Common myeloid progenitor, CD34-positive (primary cell): ENCODE measurements around the gene PPP1R37.

ENCODE experiments used
- CTCF ChIA-PET: fragments of 350-600 bp; sonication (Branson Sonifier 250); formaldehyde crosslinking; loops from one replicate; lab custom pipeline; 2021; ENCODE audit warnings: antibody characterized with exemption; lab: Charles Lee
- POLR2A ChIA-PET: fragments of 350-600 bp; sonication (Branson Sonifier 250); formaldehyde crosslinking; loops from one replicate; lab custom pipeline; 2021; ENCODE audit warnings: antibody characterized with exemption; lab: Charles Lee
- DNase-seq, 3 donors: peaks; one replicate each; pipeline versions ENCODE4 v3.0.0 to v3.0.0-alpha.2; 2013
- H3K27ac ChIP-seq, 2 experiments: 1 replicate in 1 of 2; 2 replicates in 1 of 2; pipeline ENCODE4 v1.7.0; 2013; ENCODE audit warnings: inconsistent platforms in 2 of 2, low read length in 2 of 2, mild to moderate bottlenecking in 2 of 2, low read depth in 1 of 2, moderate library complexity in 1 of 2; ENCODE audit not compliant: severe bottlenecking in 2 of 2, insufficient read depth in 1 of 2, poor library complexity in 1 of 2
- H3K27me3 ChIP-seq, 5 experiments: replicated peaks in 2 of 5; 1 replicate in 3 of 5; 2 replicates in 2 of 5; pipeline versions ENCODE4 v1.6.1 to v1.7.0; 2013; ENCODE audit warnings: low read length in 4 of 5, mild to moderate bottlenecking in 2 of 5, moderate library complexity in 2 of 5, inconsistent platforms in 1 of 5; ENCODE audit not compliant: insufficient read depth in 5 of 5, control insufficient read depth in 4 of 5
- H3K36me3 ChIP-seq, 4 experiments: 1 replicate in 2 of 4; 2 replicates in 2 of 4; pipeline versions ENCODE4 v1.6.1 to v1.7.0; 2013; ENCODE audit warnings: low read length in 3 of 4, control low read depth in 1 of 4, mild to moderate bottlenecking in 1 of 4; ENCODE audit not compliant: control insufficient read depth in 4 of 4, insufficient read depth in 4 of 4
- H3K4me1 ChIP-seq, 4 experiments: 1 replicate in 3 of 4; 2 replicates in 1 of 4; pipeline versions ENCODE4 v1.6.1 to v1.7.1; 2013; ENCODE audit warnings: low read length in 3 of 4, mild to moderate bottlenecking in 3 of 4, control low read depth in 1 of 4, inconsistent platforms in 1 of 4, moderate library complexity in 1 of 4; ENCODE audit not compliant: control insufficient read depth in 4 of 4, insufficient read depth in 4 of 4; ENCODE audit errors: control extremely low read depth in 1 of 4
- H3K4me3 ChIP-seq, 7 experiments: 1 replicate in 4 of 7; 2 replicates in 3 of 7; pipeline versions ENCODE4 v1.5.1 to v1.7.0; 2013; ENCODE audit warnings: mild to moderate bottlenecking in 7 of 7, low read length in 6 of 7, moderate library complexity in 6 of 7, inconsistent platforms in 2 of 7, low read depth in 2 of 7, control low read depth in 1 of 7; ENCODE audit not compliant: insufficient read depth in 4 of 7, control insufficient read depth in 1 of 7; ENCODE audit errors: extremely low read depth in 1 of 7
- H3K9me3 ChIP-seq, 5 experiments: 1 replicate in 4 of 5; 2 replicates in 1 of 5; pipeline versions ENCODE4 v1.6.1 to v1.7.1; 2013; ENCODE audit warnings: low read length in 4 of 5, mild to moderate bottlenecking in 2 of 5, inconsistent platforms in 1 of 5, low read depth in 1 of 5, moderate library complexity in 1 of 5; ENCODE audit not compliant: control insufficient read depth in 4 of 5, insufficient read depth in 2 of 5; ENCODE audit errors: control extremely low read depth in 1 of 5
- WGBS: methylation state at CpG from one replicate; pipeline ENCODE4 v1.1.5; 2013; ENCODE audit not compliant: insufficient coverage; 5-methylcytosine and 5-hydroxymethylcytosine counted together

The PPP1R37 gene

DNA sequence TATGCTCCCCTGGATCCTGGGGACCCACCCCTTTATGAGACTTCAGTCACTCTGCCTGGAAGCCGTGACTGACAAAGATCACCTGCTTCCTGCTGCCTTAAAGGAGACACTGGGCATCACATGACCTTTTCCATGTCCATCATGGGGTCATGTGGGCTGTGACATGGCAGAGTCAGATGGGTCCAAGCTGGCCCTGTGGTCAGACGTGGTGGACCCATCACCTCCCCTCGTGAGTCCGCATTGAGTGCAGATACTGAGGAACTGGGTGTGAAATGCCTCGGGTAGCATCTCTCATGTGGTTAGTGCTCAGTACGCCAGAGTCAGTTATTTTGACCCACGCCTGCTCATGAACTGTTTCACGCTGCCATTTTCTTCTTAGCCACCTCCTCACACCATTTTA, 40.7 kb downstream of the PPP1R37 start:
- POLR2A ChIA-PET = interaction anchor here (1.2 kb wide), 1 partner anchor 17 kb away, joined by 3 read pairs; no protein-coding TSS in a partner anchor
- WGBS = 97% methylated on average over 7 of the region's 8 CpGs
- CTCF ChIA-PET = interaction anchor here (1.1 kb wide), 1 partner anchor 15 kb away, joined by 3 read pairs; no protein-coding TSS in a partner anchor

DNA sequence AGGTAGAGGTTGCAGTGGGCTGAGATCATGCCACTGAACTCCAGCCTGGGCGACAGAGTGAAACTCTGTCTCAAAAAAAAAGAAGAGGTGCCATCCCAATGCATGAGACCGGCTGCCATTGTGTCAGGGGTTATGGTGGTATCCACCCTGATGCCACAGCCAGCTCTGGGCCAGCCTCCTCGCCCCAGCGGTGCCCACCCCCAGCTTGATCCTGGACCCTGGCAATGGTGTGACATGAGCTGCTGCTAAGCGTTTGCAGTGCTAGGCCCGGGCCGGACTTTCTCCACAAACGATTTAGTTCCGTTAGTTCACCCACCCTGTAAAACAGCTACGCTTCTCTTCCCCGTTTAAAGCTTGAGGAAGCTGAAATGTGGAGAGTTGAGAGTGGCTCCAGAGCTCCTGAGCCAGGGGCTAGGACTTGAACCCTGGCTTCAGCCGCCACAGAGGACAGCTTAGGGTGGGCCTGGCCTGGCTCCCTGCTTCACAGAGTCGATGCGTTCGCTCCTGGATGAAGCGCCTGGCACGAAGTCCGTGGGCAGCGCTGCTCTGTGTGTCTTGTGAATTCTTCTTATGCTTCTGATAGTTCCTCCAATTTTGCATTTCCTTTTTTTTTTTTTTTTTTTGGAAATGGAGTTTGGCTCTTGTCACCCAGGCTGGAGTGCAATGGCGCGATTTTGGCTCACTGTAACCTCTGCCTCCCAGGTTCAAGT, 42.4 kb downstream of the PPP1R37 start:
- no peak for DNase-seq
- no peaks in the 10 kb centered on the region for H3K9me3 ChIP-seq
- H3K27me3 ChIP-seq = no peaks in the 10 kb centered on the region
- no peak overlapping the region for H3K4me3 ChIP-seq
- ChIA-PET CTCF (interaction anchor here (0.6 to 1.8 kb wide), 5 partner anchors 9 to 183 kb away, joined by 3 to 5 read pairs (median 5); partner anchors contain the start of genes BLOC1S3 and TRAPPC6A), POLR2A (no interaction called here)
- H3K27ac ChIP-seq = no peak overlapping the region
- 98% methylated on average over 15 of the region's 21 CpGs for WGBS
- H3K36me3 ChIP-seq = peaks cover 0 to 10% (median 1%) of the 10 kb centered on the region in 4 experiments
- peaks cover 0 to 6% (median 0%) of the 10 kb centered on the region in 4 experiments for H3K4me1 ChIP-seq

More for the DNA sequence above, 40.7 kb downstream of the PPP1R37 start:
- Histone ChIP-seq H3K27me3 (no peaks in the 10 kb centered on the region), H3K36me3 (peaks cover 0 to 10% (median 2%) of the 10 kb centered on the region in 4 experiments), H3K4me3 (no peak overlapping the region), H3K4me1 (peaks cover 0 to 6% (median 0%) of the 10 kb centered on the region in 4 experiments), H3K27ac (no peak overlapping the region), H3K9me3 (no peaks in the 10 kb centered on the region)
- DNase-seq = no peak

DNA sequence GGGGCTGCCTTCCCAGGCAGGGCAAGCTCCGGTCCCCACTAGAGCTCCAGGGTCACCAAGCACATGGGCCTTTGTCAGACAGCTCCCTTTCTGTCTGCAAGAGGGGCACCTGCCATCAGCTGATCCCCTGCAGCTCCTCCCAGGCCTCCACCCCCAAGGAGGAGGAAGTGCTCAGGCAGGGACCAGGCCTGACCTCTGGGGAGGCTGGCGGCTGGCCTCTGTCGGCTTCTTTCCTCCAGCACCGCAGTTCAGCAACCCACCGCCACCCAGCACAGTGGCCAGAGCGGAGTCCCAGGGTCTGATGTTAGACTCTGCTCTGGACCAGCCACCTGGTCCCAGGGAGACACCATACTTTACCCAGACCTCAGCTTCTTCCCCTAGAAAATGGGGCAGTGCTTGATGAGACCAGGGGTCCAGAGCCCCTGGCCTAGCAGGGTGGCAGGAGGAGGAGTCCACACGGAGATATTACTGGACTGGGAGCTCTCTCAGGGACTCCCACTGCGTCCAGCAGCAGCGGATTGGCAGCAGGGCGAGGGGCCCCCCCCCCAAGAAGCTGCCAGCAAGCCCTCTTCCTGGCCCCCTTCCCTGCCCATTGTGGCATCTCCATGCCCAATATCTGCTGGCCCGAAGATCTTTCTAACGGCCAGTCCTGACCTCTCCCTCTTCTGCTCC, 43.7 kb downstream of the PPP1R37 start:
- H3K4me3 ChIP-seq = no peak overlapping the region
- H3K36me3 ChIP-seq = peaks cover 0 to 21% (median 11%) of the 10 kb centered on the region in 4 experiments
- no peak for DNase-seq
- CTCF ChIA-PET = interaction anchor here (1.0 to 1.9 kb wide), 5 partner anchors 10 to 42 kb away, joined by 3 to 11 read pairs (median 5); partner anchors contain the start of genes BLOC1S3 and TRAPPC6A
- H3K4me1 ChIP-seq = peaks cover 0 to 6% (median 0%) of the 10 kb centered on the region in 4 experiments
- no peaks in the 10 kb centered on the region for H3K9me3 ChIP-seq
- no peaks in the 10 kb centered on the region for H3K27me3 ChIP-seq
- POLR2A ChIA-PET = interaction anchor here (0.6 kb wide), 1 partner anchor 115 kb away, joined by 3 read pairs; no protein-coding TSS in a partner anchor
- no peak overlapping the region for H3K27ac ChIP-seq
- WGBS = 94% methylated on average over 8 of the region's 12 CpGs

DNA sequence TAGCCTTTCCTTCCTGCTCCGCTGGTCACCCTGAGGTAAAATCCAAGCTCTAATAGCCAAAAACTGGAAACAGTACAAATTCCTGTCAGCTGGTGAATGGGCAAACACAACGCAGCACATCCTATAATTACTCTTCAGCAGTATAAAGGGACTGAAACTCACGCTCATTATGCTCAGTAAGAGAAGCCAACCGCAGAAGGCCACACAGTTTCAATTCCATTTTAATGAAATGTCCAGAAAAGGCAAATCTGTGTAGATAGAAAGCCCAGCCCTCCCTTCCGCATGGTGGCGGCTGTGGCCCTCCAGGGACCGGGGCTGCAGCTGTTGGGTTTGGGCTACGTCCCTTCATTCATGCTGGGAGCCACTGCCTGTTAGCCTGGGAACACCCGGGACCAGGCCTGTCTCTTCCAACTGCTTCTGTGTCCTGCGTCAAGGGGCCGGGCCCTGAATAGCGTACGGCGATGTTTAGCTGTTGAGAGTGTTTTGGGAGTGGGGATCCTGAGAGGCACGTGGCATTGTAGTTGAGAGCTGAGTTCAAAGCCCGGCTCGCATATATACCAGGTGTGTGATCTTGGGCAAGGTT, 44.3 kb downstream of the PPP1R37 start:
- Histone ChIP-seq H3K4me3 (no peak overlapping the region), H3K4me1 (peaks cover 0 to 6% (median 0%) of the 10 kb centered on the region in 4 experiments), H3K27me3 (no peaks in the 10 kb centered on the region), H3K9me3 (no peaks in the 10 kb centered on the region), H3K27ac (no peak overlapping the region), H3K36me3 (peaks cover 2 to 28% (median 15%) of the 10 kb centered on the region in 4 experiments)
- 97% methylated on average over 12 of the region's 17 CpGs for WGBS
- ChIA-PET POLR2A (interaction anchor here (0.6 kb wide), 1 partner anchor 116 kb away, joined by 3 read pairs; no protein-coding TSS in a partner anchor), CTCF (interaction anchor here (0.7 to 1.9 kb wide), 5 partner anchors 11 to 48 kb away, joined by 3 to 11 read pairs (median 4); partner anchors contain the start of genes BLOC1S3 and TRAPPC6A)
- DNase-seq = no peak

DNA sequence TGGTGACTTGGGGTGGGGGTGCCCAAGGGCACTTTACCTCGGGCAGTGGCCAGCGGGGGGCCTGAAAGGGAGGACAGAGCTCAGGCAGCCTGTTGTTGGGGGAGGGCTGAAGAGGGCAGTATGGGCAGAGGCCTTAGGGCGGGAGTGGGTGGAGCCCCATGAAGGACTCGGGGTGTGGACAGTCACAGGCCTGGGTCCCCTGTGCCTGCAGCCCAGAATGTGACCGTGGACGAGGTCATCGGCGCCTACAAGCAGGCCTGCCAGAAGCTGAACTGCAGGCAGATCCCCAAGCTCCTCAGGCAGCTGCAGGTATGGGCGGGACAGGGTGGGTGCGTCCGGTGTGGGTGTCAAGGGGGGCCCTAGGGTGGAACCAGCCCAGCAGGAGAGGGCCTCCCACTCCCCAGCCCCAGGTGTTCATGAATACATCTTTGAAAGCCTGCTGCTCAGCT, 45.3 kb downstream of the PPP1R37 start:
- Histone ChIP-seq H3K27ac (no peak overlapping the region), H3K9me3 (no peaks in the 10 kb centered on the region), H3K4me3 (no peak overlapping the region), H3K36me3 (peaks cover 2 to 38% (median 20%) of the 10 kb centered on the region in 4 experiments), H3K4me1 (peaks cover 0 to 6% (median 0%) of the 10 kb centered on the region in 4 experiments), H3K27me3 (no peaks in the 10 kb centered on the region)
- ChIA-PET CTCF (no interaction called here), POLR2A (no interaction called here)
- no peak for DNase-seq
- 97% methylated on average over 9 of the region's 11 CpGs for WGBS

DNA sequence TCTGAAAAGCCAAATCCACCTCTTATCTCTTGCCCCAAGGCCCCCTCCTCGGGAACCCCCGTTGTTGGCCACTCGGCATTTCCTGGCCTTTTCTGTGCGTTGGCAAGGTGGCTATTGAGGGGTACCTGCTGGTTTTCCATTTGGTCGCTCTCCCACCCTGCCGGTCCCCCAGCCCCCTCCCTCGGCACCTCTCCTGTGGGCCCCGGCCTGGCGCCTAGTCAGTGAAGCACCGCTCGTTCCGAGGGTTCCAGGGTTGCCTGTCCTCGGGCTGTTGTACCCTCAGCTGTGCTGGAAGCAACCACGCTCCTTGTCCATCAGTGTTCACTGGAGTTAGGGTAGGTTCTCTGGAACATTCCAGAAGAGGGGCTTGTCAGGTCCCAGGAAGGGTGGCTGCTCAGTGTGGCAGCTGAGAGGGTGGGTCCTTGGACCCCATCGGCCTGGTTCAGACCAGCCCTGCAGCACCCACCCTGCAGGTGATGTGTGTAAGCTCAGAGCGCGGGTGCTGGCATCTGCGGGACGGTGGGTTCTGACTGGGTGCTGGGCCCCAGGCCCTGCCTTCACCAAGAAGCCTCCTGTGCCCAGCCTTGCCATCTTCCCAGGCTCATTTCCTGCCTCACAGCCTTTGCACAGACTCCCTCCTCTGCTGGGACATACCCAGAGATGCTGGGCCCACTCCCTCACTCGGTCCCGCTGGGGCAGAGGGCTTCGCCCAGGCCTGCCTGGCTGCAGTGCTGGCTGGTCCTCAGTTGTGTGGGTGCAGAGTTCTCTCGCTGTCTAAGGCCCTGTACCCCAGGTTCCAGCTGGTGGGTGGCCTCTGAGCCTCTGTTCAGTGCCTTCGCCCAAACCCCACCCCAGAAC, 46.5 kb downstream of the PPP1R37 start:
- no peaks in the 10 kb centered on the region for H3K27me3 ChIP-seq
- POLR2A ChIA-PET = no interaction called here
- no peaks in the 10 kb centered on the region for H3K9me3 ChIP-seq
- peaks cover 2 to 45% (median 23%) of the 10 kb centered on the region in 4 experiments for H3K36me3 ChIP-seq
- H3K4me1 ChIP-seq = peaks cover 0 to 6% (median 0%) of the 10 kb centered on the region in 4 experiments
- WGBS = 98% methylated on average over 19 of the region's 24 CpGs
- no peak overlapping the region for H3K4me3 ChIP-seq
- CTCF ChIA-PET = interaction anchor here (0.7 kb wide), 1 partner anchor 15 kb away, joined by 3 read pairs; no protein-coding TSS in a partner anchor
- no peak for DNase-seq
- no peak overlapping the region for H3K27ac ChIP-seq
